Measurements from ENCODE around the gene RGS7. TPM values are rescaled to one million over a fixed set of nuclear protein-coding genes. Genes with fewer than 3 reads are reported as not detected.

Gene RGS7
- not detected in 2 replicates for total RNA-seq (2014; rRNA removed; shearing (Covaris generic); ENCODE audit: low replicate concordance)

DNA sequence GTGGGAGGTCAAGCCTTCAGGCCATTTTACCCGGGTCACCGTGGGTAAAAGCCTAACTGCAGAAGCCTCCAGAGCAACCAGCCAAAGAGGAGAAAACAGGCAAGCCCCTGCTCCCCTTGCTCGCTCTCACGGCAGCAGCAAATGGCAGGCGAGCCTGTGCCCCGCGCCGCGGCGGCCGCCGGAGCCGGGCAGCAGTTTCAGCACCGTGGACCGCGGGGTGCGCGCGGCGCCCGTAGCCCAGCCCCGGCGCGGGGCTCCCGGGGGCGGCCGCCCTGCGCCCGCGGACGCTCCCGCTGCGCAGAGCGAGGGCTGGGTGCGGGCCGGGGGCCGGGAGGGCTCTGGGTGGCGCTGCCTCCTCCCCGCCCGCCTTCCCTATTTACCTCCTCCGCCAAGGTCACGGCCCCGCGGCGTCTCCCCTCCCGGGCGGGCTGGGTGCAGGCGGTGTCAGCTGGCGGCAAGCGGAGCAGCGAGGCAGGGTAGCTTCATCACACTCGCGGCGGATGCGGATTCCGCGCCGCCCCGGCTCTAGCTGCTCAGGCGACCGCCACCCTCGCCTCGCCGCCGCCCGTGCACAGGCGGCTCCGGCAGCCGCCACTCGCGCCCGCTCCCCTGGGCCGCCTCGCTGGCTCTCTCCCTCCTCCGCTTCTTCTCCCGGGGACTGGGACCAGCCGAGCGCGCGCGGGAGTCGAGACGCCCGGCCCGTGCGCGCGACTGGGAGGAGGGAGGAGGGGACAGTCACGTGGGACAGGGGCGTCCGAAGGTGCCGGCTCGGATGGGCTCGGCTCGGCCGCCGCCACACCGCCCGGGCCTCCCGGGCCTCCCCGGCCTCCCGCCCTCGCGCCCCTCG, at the start of gene RGS7:
RGS7 (minus strand) TSS at position 687 of the 847 bp plus-strand sequence.
- Histone ChIP-seq H3K4me1 (ENCODE audit: low read length) (peaks cover 7% of the 10 kb centered on the region), H3K27me3 (ENCODE audit: low read length) (no peaks in the 10 kb centered on the region), H3K9ac (ENCODE audit: low read length) (peak within 1 kb of the TSS; percentile 53; the same call in 1 of the 2 replicates), H3K79me2 (ENCODE audit: low read length) (no peaks in the 10 kb centered on the region), H3K4me3 (ENCODE audit: low read length) (peak within 1 kb of the TSS; percentile 61; the same call in 1 of the 2 replicates), H3K9me3 (ENCODE audit: low read length) (no peaks in the 10 kb centered on the region), H3K27ac (ENCODE audit: low read length) (no peak within 1 kb of the TSS), H2AFZ (ENCODE audit: low read length) (no peak within 1 kb of the TSS), H3K4me2 (ENCODE audit: low read depth, low read length, poor library complexity, severe bottlenecking) (peak within 1 kb of the TSS; percentile 74), H3K36me3 (ENCODE audit: insufficient read depth, low read length) (no peaks in the 10 kb centered on the region), H4K20me1 (ENCODE audit: insufficient read depth, low read depth, low read length) (no peaks in the 10 kb centered on the region), H3K9me2 (replicated peaks; ENCODE audit: insufficient read depth, low read length) (no peaks in the 10 kb centered on the region)
- peak; percentile 50 for DNase-seq

DNA sequence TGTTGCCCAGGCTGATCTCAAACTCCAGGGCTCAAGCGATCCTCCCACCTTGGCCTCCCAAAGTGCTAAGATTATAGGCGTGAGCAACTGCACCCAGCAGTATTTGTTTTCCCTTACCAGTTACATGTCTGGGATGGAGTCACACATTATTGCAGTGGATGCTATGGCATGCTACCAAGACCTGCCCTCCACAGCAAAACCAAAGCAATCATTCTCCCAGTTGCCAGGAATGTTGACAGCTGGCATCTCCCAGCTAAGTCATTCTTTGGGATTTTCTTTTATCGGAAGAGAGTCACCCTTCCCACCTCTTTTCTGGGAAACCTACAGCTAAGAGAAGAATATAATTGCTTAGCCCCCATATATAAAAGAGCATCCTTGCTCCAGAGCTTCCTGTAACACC, 49.4 kb upstream of the RGS7 start:
- no peaks in the 10 kb centered on the region for H3K79me2 ChIP-seq (ENCODE audit: low read length)
- no peaks in the 10 kb centered on the region for H3K9me2 ChIP-seq (replicated peaks; ENCODE audit: insufficient read depth, low read length)
- no peak overlapping the region for H3K4me2 ChIP-seq (ENCODE audit: low read depth, low read length, poor library complexity, severe bottlenecking)
- H3K4me1 ChIP-seq (ENCODE audit: low read length): no peaks in the 10 kb centered on the region
- no peak overlapping the region for H3K4me3 ChIP-seq (ENCODE audit: low read length)
- no peak overlapping the region for H3K27ac ChIP-seq (ENCODE audit: low read length)
- no peak overlapping the region for H2AFZ ChIP-seq (ENCODE audit: low read length)
- no peak overlapping the region for H3K9ac ChIP-seq (ENCODE audit: low read length)
- no peaks in the 10 kb centered on the region for H4K20me1 ChIP-seq (ENCODE audit: insufficient read depth, low read depth, low read length)
- H3K9me3 ChIP-seq (ENCODE audit: low read length): no peaks in the 10 kb centered on the region
- DNase-seq: no peak
- no peaks in the 10 kb centered on the region for H3K36me3 ChIP-seq (ENCODE audit: insufficient read depth, low read length)
- no peaks in the 10 kb centered on the region; the same call in 1 of the 2 replicates for H3K27me3 ChIP-seq (ENCODE audit: low read length)

DNA sequence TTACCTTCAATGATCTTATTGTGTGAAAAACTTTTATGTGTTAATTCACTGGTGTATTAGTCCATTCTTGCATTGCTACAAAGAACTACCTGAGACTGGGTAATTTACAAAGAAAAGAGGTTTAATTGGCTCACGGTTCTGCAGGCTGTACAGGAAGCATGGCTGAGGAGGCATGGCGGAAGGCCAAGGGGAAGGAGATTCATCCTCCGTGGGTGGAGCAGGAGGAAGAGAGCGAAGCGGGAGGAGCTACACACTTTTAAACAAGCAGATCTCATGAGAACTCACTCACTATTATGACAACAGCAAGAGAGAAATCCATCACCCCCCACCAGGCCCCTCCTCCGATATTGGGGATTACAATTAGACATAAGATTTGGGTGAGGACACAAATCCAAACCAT, 44.2 kb upstream of the RGS7 start:
- Histone ChIP-seq H3K9me3 (ENCODE audit: low read length) (no peaks in the 10 kb centered on the region), H3K4me3 (ENCODE audit: low read length) (no peak overlapping the region), H3K4me2 (ENCODE audit: low read depth, low read length, poor library complexity, severe bottlenecking) (no peak overlapping the region), H3K79me2 (ENCODE audit: low read length) (no peaks in the 10 kb centered on the region), H2AFZ (ENCODE audit: low read length) (no peak overlapping the region), H3K27ac (ENCODE audit: low read length) (no peak overlapping the region), H3K36me3 (ENCODE audit: insufficient read depth, low read length) (no peaks in the 10 kb centered on the region), H3K9ac (ENCODE audit: low read length) (no peak overlapping the region), H3K27me3 (ENCODE audit: low read length) (no peaks in the 10 kb centered on the region; the same call in 1 of the 2 replicates), H3K9me2 (replicated peaks; ENCODE audit: insufficient read depth, low read length) (no peaks in the 10 kb centered on the region), H4K20me1 (ENCODE audit: insufficient read depth, low read depth, low read length) (no peaks in the 10 kb centered on the region), H3K4me1 (ENCODE audit: low read length) (no peaks in the 10 kb centered on the region)
- DNase-seq: no peak

GRCh38 chr1:241396747-241397681, 40.0 kb upstream of the RGS7 start:
- Histone ChIP-seq H3K4me1 (ENCODE audit: low read length) (no peaks in the 10 kb centered on the region), H3K9me3 (ENCODE audit: low read length) (no peaks in the 10 kb centered on the region), H3K4me3 (ENCODE audit: low read length) (no peak overlapping the region), H2AFZ (ENCODE audit: low read length) (no peak overlapping the region), H3K9me2 (replicated peaks; ENCODE audit: insufficient read depth, low read length) (no peaks in the 10 kb centered on the region), H3K9ac (ENCODE audit: low read length) (no peak overlapping the region), H3K79me2 (ENCODE audit: low read length) (no peaks in the 10 kb centered on the region), H3K27ac (ENCODE audit: low read length) (no peak overlapping the region), H3K4me2 (ENCODE audit: low read depth, low read length, poor library complexity, severe bottlenecking) (no peak overlapping the region), H3K27me3 (ENCODE audit: low read length) (no peaks in the 10 kb centered on the region), H3K36me3 (ENCODE audit: insufficient read depth, low read length) (no peaks in the 10 kb centered on the region), H4K20me1 (ENCODE audit: insufficient read depth, low read depth, low read length) (no peaks in the 10 kb centered on the region)
- no peak for DNase-seq

DNA sequence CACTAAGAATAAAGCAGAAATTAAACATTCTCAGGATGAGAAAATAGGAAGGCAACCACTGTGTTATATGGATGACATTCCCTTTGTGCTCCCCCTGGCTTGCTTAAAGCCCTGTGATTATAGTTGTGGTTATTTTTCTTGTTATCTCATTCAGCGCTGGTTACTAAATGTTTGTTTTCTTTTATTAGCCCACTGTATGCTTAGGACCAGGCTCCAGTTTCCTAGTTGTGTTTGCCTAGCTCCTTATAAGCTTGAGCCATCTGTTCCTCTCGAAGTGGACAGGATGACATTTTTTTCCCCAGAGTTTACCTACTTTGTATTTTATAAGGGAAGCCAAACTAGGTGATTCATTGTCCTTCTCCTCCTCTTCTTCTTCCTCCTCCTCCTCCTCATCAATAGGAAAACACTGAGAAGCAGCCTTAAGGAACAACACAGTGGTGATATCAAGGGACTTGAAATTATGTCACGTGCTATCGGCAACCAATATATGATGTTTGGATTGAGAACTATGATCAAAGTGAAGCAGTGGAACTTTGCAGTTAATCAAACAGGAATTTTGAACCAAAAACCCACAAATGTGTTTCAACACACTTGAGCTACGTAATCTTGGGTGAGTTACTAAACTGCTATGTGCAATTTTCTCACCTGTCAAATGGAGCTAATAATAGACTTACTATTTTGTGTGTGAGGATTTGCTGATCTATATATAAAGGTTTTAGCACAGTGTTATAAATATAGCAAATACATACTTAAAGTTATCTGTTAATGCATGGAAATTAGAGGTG, 35.1 kb upstream of the RGS7 start:
- no peak overlapping the region for H3K4me3 ChIP-seq (ENCODE audit: low read length)
- H3K4me2 ChIP-seq (ENCODE audit: low read depth, low read length, poor library complexity, severe bottlenecking): no peak overlapping the region
- no peaks in the 10 kb centered on the region for H4K20me1 ChIP-seq (ENCODE audit: insufficient read depth, low read depth, low read length)
- no peaks in the 10 kb centered on the region for H3K4me1 ChIP-seq (ENCODE audit: low read length)
- H3K27me3 ChIP-seq (ENCODE audit: low read length): no peaks in the 10 kb centered on the region
- DNase-seq: no peak
- no peaks in the 10 kb centered on the region for H3K9me3 ChIP-seq (ENCODE audit: low read length)
- no peaks in the 10 kb centered on the region for H3K79me2 ChIP-seq (ENCODE audit: low read length)
- no peaks in the 10 kb centered on the region for H3K36me3 ChIP-seq (ENCODE audit: insufficient read depth, low read length)
- H2AFZ ChIP-seq (ENCODE audit: low read length): no peak overlapping the region
- no peak overlapping the region for H3K27ac ChIP-seq (ENCODE audit: low read length)
- H3K9ac ChIP-seq (ENCODE audit: low read length): no peak overlapping the region
- no peaks in the 10 kb centered on the region for H3K9me2 ChIP-seq (replicated peaks; ENCODE audit: insufficient read depth, low read length)

GRCh38 chr1:241390526-241390925, 33.5 kb upstream of the RGS7 start:
- no peaks in the 10 kb centered on the region for H4K20me1 ChIP-seq (ENCODE audit: insufficient read depth, low read depth, low read length)
- no peak overlapping the region for H2AFZ ChIP-seq (ENCODE audit: low read length)
- H3K27ac ChIP-seq (ENCODE audit: low read length): no peak overlapping the region
- no peaks in the 10 kb centered on the region for H3K4me1 ChIP-seq (ENCODE audit: low read length)
- no peak overlapping the region for H3K9ac ChIP-seq (ENCODE audit: low read length)
- H3K9me3 ChIP-seq (ENCODE audit: low read length): no peaks in the 10 kb centered on the region
- no peak overlapping the region for H3K4me2 ChIP-seq (ENCODE audit: low read depth, low read length, poor library complexity, severe bottlenecking)
- no peaks in the 10 kb centered on the region for H3K36me3 ChIP-seq (ENCODE audit: insufficient read depth, low read length)
- no peaks in the 10 kb centered on the region for H3K27me3 ChIP-seq (ENCODE audit: low read length)
- H3K4me3 ChIP-seq (ENCODE audit: low read length): no peak overlapping the region
- H3K9me2 ChIP-seq (replicated peaks; ENCODE audit: insufficient read depth, low read length): no peaks in the 10 kb centered on the region
- no peaks in the 10 kb centered on the region for H3K79me2 ChIP-seq (ENCODE audit: low read length)
- no peak for DNase-seq

DNA sequence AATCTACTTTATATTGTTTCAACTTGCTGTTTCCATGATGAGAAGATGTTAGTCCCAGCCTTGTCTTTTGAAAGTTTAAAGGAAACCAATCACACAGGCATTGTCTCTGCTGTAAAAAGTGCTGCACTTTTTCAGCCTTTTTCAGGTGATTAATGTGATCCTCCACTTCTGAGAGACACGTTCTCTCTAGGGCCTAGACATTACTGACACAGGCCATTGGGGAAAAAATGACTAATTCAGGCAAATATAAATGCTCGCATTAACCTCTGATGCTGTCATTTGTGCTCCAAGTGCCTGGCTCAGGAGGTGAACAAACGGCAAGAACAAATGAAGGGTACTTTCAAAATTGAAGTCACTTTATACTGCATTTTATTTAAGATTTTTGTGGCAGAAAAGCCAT, 32.4 kb upstream of the RGS7 start:
- H2AFZ ChIP-seq (ENCODE audit: low read length): no peak overlapping the region
- no peaks in the 10 kb centered on the region for H3K79me2 ChIP-seq (ENCODE audit: low read length)
- H3K27me3 ChIP-seq (ENCODE audit: low read length): no peaks in the 10 kb centered on the region
- no peaks in the 10 kb centered on the region for H4K20me1 ChIP-seq (ENCODE audit: insufficient read depth, low read depth, low read length)
- H3K4me2 ChIP-seq (ENCODE audit: low read depth, low read length, poor library complexity, severe bottlenecking): no peak overlapping the region
- no peaks in the 10 kb centered on the region for H3K4me1 ChIP-seq (ENCODE audit: low read length)
- H3K36me3 ChIP-seq (ENCODE audit: insufficient read depth, low read length): no peaks in the 10 kb centered on the region
- peak; percentile 40 for DNase-seq
- no peaks in the 10 kb centered on the region for H3K9me3 ChIP-seq (ENCODE audit: low read length)
- no peak overlapping the region for H3K4me3 ChIP-seq (ENCODE audit: low read length)
- no peaks in the 10 kb centered on the region for H3K9me2 ChIP-seq (replicated peaks; ENCODE audit: insufficient read depth, low read length)
- no peak overlapping the region for H3K27ac ChIP-seq (ENCODE audit: low read length)
- H3K9ac ChIP-seq (ENCODE audit: low read length): no peak overlapping the region
